PFSK-1 (cell line): Measurements from ENCODE around the gene EWSR1.

Experiments used
- FOXP2 ChIP-seq: optimal IDR thresholded peaks from 2 replicates; pipeline ENCODE3; 2011; ENCODE audit warnings: borderline replicate concordance, control low read depth, inconsistent platforms; ENCODE audit not compliant: insufficient read depth; ENCODE audit errors: extremely low read length, extremely low read depth
- POLR2AphosphoS5 ChIP-seq: IDR thresholded peaks from 2 replicates; pipeline ENCODE4 v1.6.1; 2012; ENCODE audit warnings: low read depth, mild to moderate bottlenecking, control low read depth, low read length, moderate library complexity
- REST ChIP-seq, 2 experiments: IDR thresholded peaks; 2 replicates each; pipeline versions ENCODE4 v1.6.1 to v1.8.0; 2011 to 2012; ENCODE audit warnings: low read depth in 2 of 2, low read length in 2 of 2, control low read depth in 1 of 2, inconsistent platforms in 1 of 2, mild to moderate bottlenecking in 1 of 2, moderate library complexity in 1 of 2; ENCODE audit not compliant: insufficient read depth in 1 of 2
- SIN3A ChIP-seq: IDR thresholded peaks from 2 replicates; pipeline ENCODE4 v1.6.1; 2012; ENCODE audit warnings: mild to moderate bottlenecking, low read length, moderate library complexity, borderline replicate concordance; ENCODE audit not compliant: insufficient read depth
- TAF1 ChIP-seq: IDR thresholded peaks from 2 replicates; pipeline ENCODE4 v1.6.1; 2012; ENCODE audit warnings: low read length, control low read depth, borderline replicate concordance; ENCODE audit not compliant: insufficient read depth

EWSR1 gene

GRCh38 chr22:29265929-29266328, 2.1 kb upstream of the EWSR1 start:
- TF ChIP-seq SIN3A, result no peak
- TF ChIP-seq POLR2AphosphoS5, result no peak
- TF ChIP-seq TAF1, result no peak
- no peak for TF ChIP-seq FOXP2
- TF ChIP-seq REST (IDR thresholded peaks at IDR 0.05; ENCODE audit: insufficient read depth in 1 of 2, low read depth in 2 of 2, low read length in 2 of 2), result no peak

- TF ChIP-seq POLR2AphosphoS5 (no peak), FOXP2 (no peak), SIN3A (no peak), REST (IDR thresholded peaks at IDR 0.05; ENCODE audit: insufficient read depth in 1 of 2, low read depth in 2 of 2, low read length in 2 of 2) (no peak), TAF1 (no peak)
Observed at GRCh38 chr22:29266564-29267461, 1.3 kb upstream of the EWSR1 start.

- TF ChIP-seq SIN3A (no peak), REST (IDR thresholded peaks at IDR 0.05; ENCODE audit: insufficient read depth in 1 of 2, low read depth in 2 of 2, low read length in 2 of 2) (no peak), POLR2AphosphoS5 (no peak), FOXP2 (no peak), TAF1 (no peak)
Observed at GRCh38 chr22:29267462-29267857, 608 bp upstream of the EWSR1 start.

- TF ChIP-seq TAF1 (no peak), POLR2AphosphoS5 (no peak; the same call in 1 of the 2 replicates), SIN3A (0 out of 2 replicates have a peak, but pooled peaks have one; percentile 8), REST (IDR thresholded peaks at IDR 0.05; ENCODE audit: insufficient read depth in 1 of 2, low read depth in 2 of 2, low read length in 2 of 2) (peak in 1 of 2 experiments; percentile 4; a peak in 1 of 4 replicates), FOXP2 (no peak)
Observed at GRCh38 chr22:29268511-29269229, 602 bp downstream of the EWSR1 start.
